ENCODE results near the gene SSPN. TPM values are rescaled to one million over a fixed set of nuclear protein-coding genes. Genes with fewer than 3 reads are reported as not detected.

Gene SSPN, protein sequence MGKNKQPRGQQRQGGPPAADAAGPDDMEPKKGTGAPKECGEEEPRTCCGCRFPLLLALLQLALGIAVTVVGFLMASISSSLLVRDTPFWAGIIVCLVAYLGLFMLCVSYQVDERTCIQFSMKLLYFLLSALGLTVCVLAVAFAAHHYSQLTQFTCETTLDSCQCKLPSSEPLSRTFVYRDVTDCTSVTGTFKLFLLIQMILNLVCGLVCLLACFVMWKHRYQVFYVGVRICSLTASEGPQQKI
- polyA plus RNA-seq (0.26 TPM in 1 of 2 replicates, not detected in the other), polyA minus RNA-seq (0.46 TPM in 1 of 2 replicates, not detected in the other)

DNA sequence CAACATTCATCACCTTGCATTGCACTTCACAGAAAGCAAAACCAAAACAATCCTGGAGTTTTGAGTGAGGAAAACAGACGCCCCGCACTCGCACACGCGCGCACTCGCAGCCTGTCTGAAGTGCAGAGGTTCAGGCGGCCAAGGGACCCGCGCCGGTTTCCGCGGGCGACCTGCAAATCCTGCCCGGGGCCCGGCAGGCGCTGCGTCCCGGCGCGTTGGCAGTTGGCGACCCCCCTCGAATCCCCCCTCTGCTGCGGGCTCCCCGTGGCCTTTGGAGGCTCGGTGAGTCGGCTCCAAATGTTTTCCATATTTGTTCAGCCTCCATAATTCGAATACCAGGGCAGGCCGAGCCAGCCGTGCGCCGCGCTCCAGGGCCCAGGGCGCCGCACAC is at the start of gene SSPN:
SSPN (plus strand) TSS at position 324 of the 391 bp plus-strand sequence. CDS start 100 bp downstream, outside the sequence.
- Histone ChIP-seq H3F3A (ENCODE audit: insufficient read depth, low read length, poor library complexity, severe bottlenecking) (no peaks in the 10 kb centered on the region), H3K9me2 (ENCODE audit: insufficient read depth, low read length) (no peaks in the 10 kb centered on the region), H3K27ac (ENCODE audit: low read length) (no peak within 1 kb of the TSS), H3K4me2 (ENCODE audit: low read length) (peak within 1 kb of the TSS; percentile 25), H3K79me2 (replicated peaks; ENCODE audit: insufficient read depth, low read length) (no peaks in the 10 kb centered on the region), H2AFZ (ENCODE audit: low read depth, low read length) (peak within 1 kb of the TSS; percentile 48), H3K9ac (ENCODE audit: low read length) (peak within 1 kb of the TSS; percentile 43), H3K36me3 (ENCODE audit: insufficient read depth, low read length) (no peaks in the 10 kb centered on the region), H3K27me3 (ENCODE audit: insufficient read depth, low read depth, low read length) (peaks cover 22% of the 10 kb centered on the region), H3K9me3 (ENCODE audit: low read length) (no peaks in the 10 kb centered on the region), H3K4me3 (ENCODE audit: low read length) (peak within 1 kb of the TSS; percentile 72), H4K20me1 (ENCODE audit: insufficient read depth) (no peaks in the 10 kb centered on the region)
- TF ChIP-seq RAD21 (conservative IDR thresholded peaks at IDR 0.05) (no peak), POLR2AphosphoS5 (IDR thresholded peaks at IDR 0.05) (peak; percentile 30)

DNA sequence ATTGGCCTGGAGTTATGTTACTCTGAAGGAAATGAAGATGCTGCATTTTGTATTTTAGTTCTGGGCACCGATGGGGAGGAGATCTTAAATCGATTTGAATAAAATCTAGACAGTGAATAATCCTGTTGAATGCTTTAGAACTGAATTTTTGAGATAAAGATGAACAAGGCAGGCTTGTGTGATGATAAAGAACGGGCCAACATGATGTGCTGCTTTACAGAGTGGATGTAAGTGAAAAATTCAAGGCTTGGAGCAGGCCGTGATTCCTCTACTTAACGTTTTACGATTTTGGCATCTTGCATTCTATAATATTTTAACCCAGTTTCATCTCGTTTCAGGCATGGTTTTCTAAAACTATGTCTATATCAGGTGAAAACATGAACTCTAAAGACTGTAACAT is 47.1 kb upstream of the SSPN start:
- Histone ChIP-seq H2AFZ (ENCODE audit: low read depth, low read length) (no peak overlapping the region), H3K36me3 (ENCODE audit: insufficient read depth, low read length) (no peaks in the 10 kb centered on the region), H3K27ac (ENCODE audit: low read length) (no peak overlapping the region), H3K4me2 (ENCODE audit: low read length) (no peak overlapping the region), H3F3A (ENCODE audit: insufficient read depth, low read length, poor library complexity, severe bottlenecking) (no peaks in the 10 kb centered on the region), H4K20me1 (ENCODE audit: insufficient read depth) (no peaks in the 10 kb centered on the region), H3K27me3 (ENCODE audit: insufficient read depth, low read depth, low read length) (no peaks in the 10 kb centered on the region), H3K79me2 (replicated peaks; ENCODE audit: insufficient read depth, low read length) (no peaks in the 10 kb centered on the region), H3K9me2 (ENCODE audit: insufficient read depth, low read length) (no peaks in the 10 kb centered on the region), H3K9ac (ENCODE audit: low read length) (no peak overlapping the region), H3K4me3 (ENCODE audit: low read length) (no peak overlapping the region), H3K9me3 (ENCODE audit: low read length) (no peaks in the 10 kb centered on the region)
- TF ChIP-seq, protein P1, sequence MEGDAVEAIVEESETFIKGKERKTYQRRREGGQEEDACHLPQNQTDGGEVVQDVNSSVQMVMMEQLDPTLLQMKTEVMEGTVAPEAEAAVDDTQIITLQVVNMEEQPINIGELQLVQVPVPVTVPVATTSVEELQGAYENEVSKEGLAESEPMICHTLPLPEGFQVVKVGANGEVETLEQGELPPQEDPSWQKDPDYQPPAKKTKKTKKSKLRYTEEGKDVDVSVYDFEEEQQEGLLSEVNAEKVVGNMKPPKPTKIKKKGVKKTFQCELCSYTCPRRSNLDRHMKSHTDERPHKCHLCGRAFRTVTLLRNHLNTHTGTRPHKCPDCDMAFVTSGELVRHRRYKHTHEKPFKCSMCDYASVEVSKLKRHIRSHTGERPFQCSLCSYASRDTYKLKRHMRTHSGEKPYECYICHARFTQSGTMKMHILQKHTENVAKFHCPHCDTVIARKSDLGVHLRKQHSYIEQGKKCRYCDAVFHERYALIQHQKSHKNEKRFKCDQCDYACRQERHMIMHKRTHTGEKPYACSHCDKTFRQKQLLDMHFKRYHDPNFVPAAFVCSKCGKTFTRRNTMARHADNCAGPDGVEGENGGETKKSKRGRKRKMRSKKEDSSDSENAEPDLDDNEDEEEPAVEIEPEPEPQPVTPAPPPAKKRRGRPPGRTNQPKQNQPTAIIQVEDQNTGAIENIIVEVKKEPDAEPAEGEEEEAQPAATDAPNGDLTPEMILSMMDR (IDR thresholded peaks at IDR 0.05; ENCODE audit: poor library complexity, severe bottlenecking) = no peak
- TF ChIP-seq EZH2 (IDR thresholded peaks at IDR 0.05; ENCODE audit: borderline replicate concordance, insufficient read depth, low read length, poor library complexity, severe bottlenecking) (no peak), RAD21 (conservative IDR thresholded peaks at IDR 0.05) (no peak), MXI1 (conservative IDR thresholded peaks at IDR 0.05; ENCODE audit: poor library complexity, severe bottlenecking) (no peak), EP300 (conservative IDR thresholded peaks at IDR 0.05; ENCODE audit: poor library complexity, severe bottlenecking) (no peak), POLR2AphosphoS5 (IDR thresholded peaks at IDR 0.05) (no peak), SMC3 (conservative IDR thresholded peaks at IDR 0.05; ENCODE audit: poor library complexity) (no peak)
- TF ChIP-seq, protein P2, sequence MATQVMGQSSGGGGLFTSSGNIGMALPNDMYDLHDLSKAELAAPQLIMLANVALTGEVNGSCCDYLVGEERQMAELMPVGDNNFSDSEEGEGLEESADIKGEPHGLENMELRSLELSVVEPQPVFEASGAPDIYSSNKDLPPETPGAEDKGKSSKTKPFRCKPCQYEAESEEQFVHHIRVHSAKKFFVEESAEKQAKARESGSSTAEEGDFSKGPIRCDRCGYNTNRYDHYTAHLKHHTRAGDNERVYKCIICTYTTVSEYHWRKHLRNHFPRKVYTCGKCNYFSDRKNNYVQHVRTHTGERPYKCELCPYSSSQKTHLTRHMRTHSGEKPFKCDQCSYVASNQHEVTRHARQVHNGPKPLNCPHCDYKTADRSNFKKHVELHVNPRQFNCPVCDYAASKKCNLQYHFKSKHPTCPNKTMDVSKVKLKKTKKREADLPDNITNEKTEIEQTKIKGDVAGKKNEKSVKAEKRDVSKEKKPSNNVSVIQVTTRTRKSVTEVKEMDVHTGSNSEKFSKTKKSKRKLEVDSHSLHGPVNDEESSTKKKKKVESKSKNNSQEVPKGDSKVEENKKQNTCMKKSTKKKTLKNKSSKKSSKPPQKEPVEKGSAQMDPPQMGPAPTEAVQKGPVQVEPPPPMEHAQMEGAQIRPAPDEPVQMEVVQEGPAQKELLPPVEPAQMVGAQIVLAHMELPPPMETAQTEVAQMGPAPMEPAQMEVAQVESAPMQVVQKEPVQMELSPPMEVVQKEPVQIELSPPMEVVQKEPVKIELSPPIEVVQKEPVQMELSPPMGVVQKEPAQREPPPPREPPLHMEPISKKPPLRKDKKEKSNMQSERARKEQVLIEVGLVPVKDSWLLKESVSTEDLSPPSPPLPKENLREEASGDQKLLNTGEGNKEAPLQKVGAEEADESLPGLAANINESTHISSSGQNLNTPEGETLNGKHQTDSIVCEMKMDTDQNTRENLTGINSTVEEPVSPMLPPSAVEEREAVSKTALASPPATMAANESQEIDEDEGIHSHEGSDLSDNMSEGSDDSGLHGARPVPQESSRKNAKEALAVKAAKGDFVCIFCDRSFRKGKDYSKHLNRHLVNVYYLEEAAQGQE (IDR thresholded peaks at IDR 0.05; ENCODE audit: borderline replicate concordance) = no peak

Data from neural cell (in vitro differentiated cells).